Subcutaneous abdominal adipose tissue (tissue), 5 donors: ENCODE results near the gene ETV1.

ENCODE experiments used
- H3K27ac ChIP-seq: one replicate; pipeline ENCODE4 v1.7.0; 2013; ENCODE audit warnings: low read depth, mild to moderate bottlenecking, inconsistent platforms, low read length, moderate library complexity
- H3K27me3 ChIP-seq, 5 donors: one replicate each; pipeline ENCODE4 v1.7.0; 2013; ENCODE audit warnings: low read length in 5 of 5, inconsistent platforms in 1 of 5; ENCODE audit not compliant: control insufficient read depth in 5 of 5, insufficient read depth in 4 of 5
- H3K36me3 ChIP-seq, 5 donors: one replicate each; pipeline ENCODE4 v1.7.0; 2013; ENCODE audit warnings: low read length in 5 of 5; ENCODE audit not compliant: control insufficient read depth in 5 of 5, insufficient read depth in 5 of 5
- H3K4me1 ChIP-seq, 5 donors: one replicate each; pipeline ENCODE4 v1.7.0; 2013; ENCODE audit warnings: low read length in 5 of 5, mild to moderate bottlenecking in 3 of 5, moderate library complexity in 1 of 5; ENCODE audit not compliant: control insufficient read depth in 5 of 5, insufficient read depth in 5 of 5
- H3K4me3 ChIP-seq, 5 donors: one replicate each; pipeline ENCODE4 v1.7.0; 2013; ENCODE audit warnings: low read length in 5 of 5, low read depth in 1 of 5
- H3K9ac ChIP-seq, 5 donors: one replicate each; pipeline ENCODE4 v1.7.0; 2013; ENCODE audit warnings: low read length in 5 of 5, mild to moderate bottlenecking in 4 of 5, moderate library complexity in 3 of 5
- H3K9me3 ChIP-seq, 5 donors: one replicate each; pipeline ENCODE4 v1.7.0; 2013; ENCODE audit warnings: low read length in 5 of 5; ENCODE audit not compliant: control insufficient read depth in 5 of 5
- donor health status: healthy.
- donor health status: healthy.
- donor health status: healthy.
- donor health status: healthy.
- donor health status: healthy.

Gene ETV1

DNA sequence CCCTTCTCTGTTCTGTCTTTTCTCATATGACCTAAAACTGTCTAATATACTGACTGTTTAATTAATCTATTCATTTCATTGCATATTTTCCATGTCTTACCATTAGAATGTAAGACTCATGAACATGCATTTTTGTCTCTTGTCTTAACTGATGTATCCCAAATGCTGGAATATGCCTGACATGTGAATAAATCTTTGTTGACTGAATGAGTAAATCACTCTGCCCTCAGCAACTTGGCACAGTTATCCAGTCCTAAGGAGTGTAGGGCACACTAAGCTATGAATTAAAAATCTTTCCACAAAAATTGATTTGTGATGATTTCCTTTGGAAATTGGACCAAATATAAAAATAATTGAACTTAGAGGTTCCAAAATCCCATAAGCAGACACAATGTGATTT, 111.3 kb downstream of the ETV1 start:
- Histone ChIP-seq H3K36me3 (no peaks in the 10 kb centered on the region), H3K9ac (no peak overlapping the region), H3K4me1 (peaks cover 0 to 7% (median 0%) of the 10 kb centered on the region in 5 donors), H3K27ac (no peak overlapping the region), H3K27me3 (no peaks in the 10 kb centered on the region), H3K4me3 (no peak overlapping the region), H3K9me3 (no peaks in the 10 kb centered on the region)

DNA sequence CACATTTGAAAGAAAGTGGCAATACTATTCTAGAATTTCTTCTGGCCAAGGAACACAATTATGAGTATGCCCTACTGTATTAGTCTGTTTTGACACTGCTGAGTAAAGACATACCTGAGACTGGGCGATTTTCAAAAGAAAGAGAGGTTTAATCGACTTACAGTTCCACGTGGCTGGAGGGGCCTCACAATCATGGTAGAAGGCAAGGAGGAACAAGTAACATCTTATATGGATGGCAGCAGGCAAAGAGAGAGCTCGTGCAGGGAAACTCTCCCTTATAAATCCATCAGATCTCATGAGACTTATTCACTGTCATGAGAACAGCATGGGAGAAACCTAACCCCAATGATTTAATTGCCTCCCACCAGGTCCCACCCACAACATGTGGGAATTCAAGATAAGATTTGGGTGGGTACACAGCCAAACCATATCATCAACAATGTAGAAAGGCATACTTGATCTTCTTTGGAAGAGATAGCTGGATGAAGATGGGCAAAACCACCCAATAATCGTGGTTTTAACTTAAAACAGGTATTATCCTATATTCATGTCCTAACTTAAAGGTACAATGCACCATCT, 113.9 kb downstream of the ETV1 start:
- Histone ChIP-seq H3K9me3 (no peaks in the 10 kb centered on the region), H3K36me3 (no peaks in the 10 kb centered on the region), H3K4me1 (peaks cover 0 to 7% (median 0%) of the 10 kb centered on the region in 5 donors), H3K9ac (no peak overlapping the region), H3K27ac (no peak overlapping the region), H3K27me3 (no peaks in the 10 kb centered on the region), H3K4me3 (no peak overlapping the region)

GRCh38 chr7:13874783-13875182, 114.7 kb downstream of the ETV1 start:
- Histone ChIP-seq H3K4me1 (peaks cover 0 to 7% (median 0%) of the 10 kb centered on the region in 5 donors), H3K9me3 (no peaks in the 10 kb centered on the region), H3K4me3 (peak overlapping the region in 1 of 5 donors; percentile 3), H3K9ac (no peak overlapping the region), H3K27ac (no peak overlapping the region), H3K27me3 (no peaks in the 10 kb centered on the region), H3K36me3 (no peaks in the 10 kb centered on the region)

DNA sequence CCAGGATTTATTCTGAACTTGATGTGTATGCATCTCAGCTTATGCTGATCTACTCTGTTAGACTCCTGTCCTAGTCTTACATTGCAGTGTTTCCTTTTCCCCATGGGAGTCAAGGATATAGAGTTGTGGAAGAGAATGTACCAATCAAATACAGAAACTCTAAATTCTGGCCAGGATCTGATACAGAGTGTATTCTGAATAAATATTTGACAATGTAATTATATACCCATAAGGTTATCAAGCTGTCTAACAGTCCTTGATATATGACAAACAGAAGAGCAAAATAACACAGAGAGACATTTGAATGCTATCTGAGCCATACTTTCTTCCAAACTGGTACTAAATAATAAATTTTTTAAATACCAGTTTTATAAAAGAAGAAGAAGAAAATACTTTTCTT, 116.8 kb downstream of the ETV1 start:
- Histone ChIP-seq H3K9ac (no peak overlapping the region), H3K36me3 (no peaks in the 10 kb centered on the region), H3K27ac (no peak overlapping the region), H3K4me3 (no peak overlapping the region), H3K27me3 (no peaks in the 10 kb centered on the region), H3K9me3 (no peaks in the 10 kb centered on the region), H3K4me1 (peaks cover 0 to 7% (median 0%) of the 10 kb centered on the region in 5 donors)

- Histone ChIP-seq H3K9ac (no peak overlapping the region), H3K9me3 (no peaks in the 10 kb centered on the region), H3K4me1 (peaks cover 0 to 7% (median 0%) of the 10 kb centered on the region in 5 donors), H3K4me3 (no peak overlapping the region), H3K27ac (no peak overlapping the region), H3K36me3 (no peaks in the 10 kb centered on the region), H3K27me3 (no peaks in the 10 kb centered on the region)
These were observed 118.5 kb downstream of the ETV1 start for GRCh38 chr7:13871008-13871407.

- Histone ChIP-seq H3K27ac (no peak overlapping the region), H3K9ac (no peak overlapping the region), H3K36me3 (no peaks in the 10 kb centered on the region), H3K4me1 (no peaks in the 10 kb centered on the region), H3K27me3 (no peaks in the 10 kb centered on the region), H3K9me3 (no peaks in the 10 kb centered on the region), H3K4me3 (no peak overlapping the region)
These were observed 128.7 kb downstream of the ETV1 start for GRCh38 chr7:13860734-13861133.

DNA sequence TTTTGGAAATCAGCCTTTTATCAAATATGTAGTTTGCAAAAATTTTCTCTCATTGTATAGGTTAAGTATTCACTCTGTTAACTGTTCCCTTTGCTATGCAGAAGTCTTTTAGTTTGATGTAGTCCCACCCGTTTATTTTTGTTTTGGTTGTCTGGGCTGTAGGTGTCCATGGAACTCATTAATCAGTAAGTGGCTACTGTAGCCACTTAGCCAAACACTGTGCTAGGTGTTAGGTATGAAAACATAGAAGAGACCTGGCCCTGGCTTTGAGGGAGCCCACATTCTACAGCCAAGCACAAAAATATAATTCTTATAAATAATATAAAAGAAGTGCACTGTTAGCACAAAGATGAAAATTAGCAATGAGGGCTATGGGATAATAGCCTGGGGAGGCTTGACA, 133.5 kb downstream of the ETV1 start:
- H3K9ac ChIP-seq, result no peak overlapping the region
- no peaks in the 10 kb centered on the region for H3K9me3 ChIP-seq
- H3K4me3 ChIP-seq, result no peak overlapping the region
- no peak overlapping the region for H3K27ac ChIP-seq
- H3K4me1 ChIP-seq, result no peaks in the 10 kb centered on the region
- H3K36me3 ChIP-seq, result no peaks in the 10 kb centered on the region
- H3K27me3 ChIP-seq, result no peaks in the 10 kb centered on the region

- no peak overlapping the region for H3K27ac ChIP-seq
- no peak overlapping the region for H3K9ac ChIP-seq
- no peaks in the 10 kb centered on the region for H3K36me3 ChIP-seq
- no peak overlapping the region for H3K4me3 ChIP-seq
- H3K4me1 ChIP-seq, result no peaks in the 10 kb centered on the region
- H3K9me3 ChIP-seq, result no peaks in the 10 kb centered on the region
- no peaks in the 10 kb centered on the region for H3K27me3 ChIP-seq
These were observed 137.0 kb downstream of the ETV1 start for GRCh38 chr7:13852281-13852968.

DNA sequence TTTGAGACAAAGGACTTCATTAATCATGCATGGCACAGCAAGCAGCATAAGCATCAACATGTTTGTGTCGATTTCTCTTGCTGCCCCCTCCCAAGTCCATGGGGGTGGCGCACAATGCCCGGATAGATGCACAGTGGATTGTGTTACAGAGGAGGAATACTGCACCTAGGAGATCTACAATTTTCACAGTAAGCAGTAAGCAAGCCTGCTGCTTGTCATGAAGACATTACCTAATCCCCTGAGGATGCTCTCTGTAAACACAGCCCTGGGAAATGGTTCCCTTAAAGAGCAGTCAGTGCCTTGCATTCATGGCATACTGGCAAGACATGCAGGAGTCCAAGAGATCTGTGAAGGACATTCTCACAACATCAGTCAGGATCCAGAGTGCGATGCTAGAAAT, 137.7 kb downstream of the ETV1 start:
- Histone ChIP-seq H3K4me3 (no peak overlapping the region), H3K36me3 (no peaks in the 10 kb centered on the region), H3K9me3 (no peaks in the 10 kb centered on the region), H3K9ac (no peak overlapping the region), H3K4me1 (no peaks in the 10 kb centered on the region), H3K27ac (no peak overlapping the region), H3K27me3 (no peaks in the 10 kb centered on the region)

DNA sequence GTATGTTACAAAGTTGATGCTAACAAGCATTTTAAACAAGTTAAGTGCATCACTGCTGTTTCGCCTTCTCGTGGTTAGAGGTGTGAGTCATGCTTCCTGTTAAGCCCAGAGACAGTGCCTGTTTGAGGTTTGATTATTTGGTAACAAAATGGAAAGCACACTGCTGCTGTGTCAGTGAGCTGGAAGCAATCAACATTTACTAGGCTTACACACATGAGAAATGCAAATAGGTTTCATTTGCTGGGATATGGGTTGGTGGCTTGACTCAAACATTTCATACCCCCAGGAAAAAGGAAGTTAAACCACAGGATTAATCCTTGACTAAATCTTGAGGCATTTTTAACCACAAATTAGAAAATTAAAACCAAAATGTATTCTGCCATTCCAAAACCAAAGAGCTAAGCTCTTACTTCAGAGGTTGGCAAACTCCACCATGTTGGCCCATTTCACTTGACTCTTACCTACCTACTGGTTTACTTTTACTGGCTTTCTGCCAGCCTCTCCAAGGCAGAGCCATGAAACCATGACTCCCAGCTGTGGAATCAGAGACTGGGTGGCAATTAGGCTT, 139.2 kb downstream of the ETV1 start:
- Histone ChIP-seq H3K27me3 (no peaks in the 10 kb centered on the region), H3K9me3 (no peaks in the 10 kb centered on the region), H3K4me3 (no peak overlapping the region), H3K4me1 (no peaks in the 10 kb centered on the region), H3K36me3 (no peaks in the 10 kb centered on the region), H3K9ac (no peak overlapping the region), H3K27ac (no peak overlapping the region)
